ENCODE data around the gene MAP3K14.

DNA sequence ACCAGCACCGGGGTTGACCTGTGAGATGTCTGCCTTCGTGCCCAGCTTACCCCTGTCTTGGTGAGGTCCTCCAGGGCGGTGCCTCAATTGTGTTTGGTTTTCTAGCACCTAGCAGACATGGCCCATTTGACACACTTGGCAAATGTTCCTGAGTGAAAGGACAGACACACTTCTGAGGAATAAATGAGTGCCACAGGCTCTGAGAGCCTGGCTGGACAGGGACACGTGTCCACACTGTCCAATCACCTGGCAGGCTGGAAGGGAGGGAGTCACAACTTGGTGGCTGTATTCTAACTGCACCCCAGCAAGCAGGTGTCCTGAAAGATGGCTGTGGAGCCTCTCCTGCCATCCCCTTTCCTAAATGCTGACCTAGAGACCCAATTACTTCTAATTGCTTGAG, 7.4 kb downstream of the MAP3K14 start:
- TF ChIP-seq POLR2AphosphoS5 (IDR thresholded peaks at IDR 0.05; ENCODE audit: low read depth, low read length): no peak
- TF ChIP-seq, protein P1, sequence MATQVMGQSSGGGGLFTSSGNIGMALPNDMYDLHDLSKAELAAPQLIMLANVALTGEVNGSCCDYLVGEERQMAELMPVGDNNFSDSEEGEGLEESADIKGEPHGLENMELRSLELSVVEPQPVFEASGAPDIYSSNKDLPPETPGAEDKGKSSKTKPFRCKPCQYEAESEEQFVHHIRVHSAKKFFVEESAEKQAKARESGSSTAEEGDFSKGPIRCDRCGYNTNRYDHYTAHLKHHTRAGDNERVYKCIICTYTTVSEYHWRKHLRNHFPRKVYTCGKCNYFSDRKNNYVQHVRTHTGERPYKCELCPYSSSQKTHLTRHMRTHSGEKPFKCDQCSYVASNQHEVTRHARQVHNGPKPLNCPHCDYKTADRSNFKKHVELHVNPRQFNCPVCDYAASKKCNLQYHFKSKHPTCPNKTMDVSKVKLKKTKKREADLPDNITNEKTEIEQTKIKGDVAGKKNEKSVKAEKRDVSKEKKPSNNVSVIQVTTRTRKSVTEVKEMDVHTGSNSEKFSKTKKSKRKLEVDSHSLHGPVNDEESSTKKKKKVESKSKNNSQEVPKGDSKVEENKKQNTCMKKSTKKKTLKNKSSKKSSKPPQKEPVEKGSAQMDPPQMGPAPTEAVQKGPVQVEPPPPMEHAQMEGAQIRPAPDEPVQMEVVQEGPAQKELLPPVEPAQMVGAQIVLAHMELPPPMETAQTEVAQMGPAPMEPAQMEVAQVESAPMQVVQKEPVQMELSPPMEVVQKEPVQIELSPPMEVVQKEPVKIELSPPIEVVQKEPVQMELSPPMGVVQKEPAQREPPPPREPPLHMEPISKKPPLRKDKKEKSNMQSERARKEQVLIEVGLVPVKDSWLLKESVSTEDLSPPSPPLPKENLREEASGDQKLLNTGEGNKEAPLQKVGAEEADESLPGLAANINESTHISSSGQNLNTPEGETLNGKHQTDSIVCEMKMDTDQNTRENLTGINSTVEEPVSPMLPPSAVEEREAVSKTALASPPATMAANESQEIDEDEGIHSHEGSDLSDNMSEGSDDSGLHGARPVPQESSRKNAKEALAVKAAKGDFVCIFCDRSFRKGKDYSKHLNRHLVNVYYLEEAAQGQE (IDR thresholded peaks at IDR 0.05; ENCODE audit: insufficient read depth in 1 of 2, low read depth in 2 of 2, low read length in 2 of 2): no peak
- TF ChIP-seq TAF1 (IDR thresholded peaks at IDR 0.05; ENCODE audit: borderline replicate concordance, insufficient read depth, low read length): no peak
- no peak for TF ChIP-seq SIN3A (IDR thresholded peaks at IDR 0.05; ENCODE audit: borderline replicate concordance, insufficient read depth, low read length)

Measured in PFSK-1 (cell line).